HG02970 (cell line): Measurements from ENCODE around the gene GIPC3.
A peak's percentile ranks its signal among the peaks of the same experiment; 100 is the strongest.
"Not testable (repeated sequence)": the region's sequence is repeated elsewhere in the genome, so short reads cannot be mapped to it uniquely, and the experiment has no call there.

Source experiments
- ATAC-seq: cut with Tn5 transposase; IDR thresholded peaks from one replicate; pipeline ENCODE4 v1.9.1; 2021; ENCODE audit warnings: mild to moderate bottlenecking, moderate library complexity, moderate number of reproducible peaks; ENCODE audit not compliant: unreplicated experiment, low FRiP score

The GIPC3 gene

GRCh38 chr19:3614858-3615505 is 29.7 kb downstream of the GIPC3 start:
- ATAC-seq: no peak

GRCh38 chr19:3615524-3616135 is 30.4 kb downstream of the GIPC3 start:
- ATAC-seq: no peak

GRCh38 chr19:3617463-3617862 is 32.2 kb downstream of the GIPC3 start:
- no peak for ATAC-seq

GRCh38 chr19:3618144-3618810 is 33.0 kb downstream of the GIPC3 start:
- ATAC-seq: no peak

GRCh38 chr19:3618811-3619630 is 33.7 kb downstream of the GIPC3 start:
- ATAC-seq: no peak

GRCh38 chr19:3619631-3620012 is 34.3 kb downstream of the GIPC3 start:
- no peak for ATAC-seq

- ATAC-seq: no peak
These were observed 35.0 kb downstream of the GIPC3 start for GRCh38 chr19:3620145-3620816.

- no peak for ATAC-seq
These were observed 35.7 kb downstream of the GIPC3 start for GRCh38 chr19:3620817-3621547.

GRCh38 chr19:3621689-3622088 is 36.4 kb downstream of the GIPC3 start:
- ATAC-seq: no peak

GRCh38 chr19:3622224-3622623 is 36.9 kb downstream of the GIPC3 start:
- no peak for ATAC-seq

GRCh38 chr19:3623716-3624115 is 38.4 kb downstream of the GIPC3 start:
- no peak for ATAC-seq

- ATAC-seq: no peak
These were observed 40.8 kb downstream of the GIPC3 start for GRCh38 chr19:3625996-3626472.

GRCh38 chr19:3626473-3627350 is 41.4 kb downstream of the GIPC3 start, which contains the start of gene CACTIN:
Gene CACTIN, minus strand, starts transcription at chr19:3626790. Its CDS starts 28 bp downstream, at chr19:3626762.
- peak; percentile 92 for ATAC-seq

- no peak for ATAC-seq
These were observed 42.1 kb downstream of the GIPC3 start for GRCh38 chr19:3627351-3627723.

GRCh38 chr19:3628766-3629165 is 43.5 kb downstream of the GIPC3 start:
- not testable (repeated sequence) for ATAC-seq

GRCh38 chr19:3631053-3631861 is 46.0 kb downstream of the GIPC3 start:
- ATAC-seq: no peak

GRCh38 chr19:3632098-3632497 is 46.8 kb downstream of the GIPC3 start:
- ATAC-seq: no peak
